DOHH2 (cell line): ENCODE data around the gene SLC9A9.

Source experiments
- H3F3A ChIP-seq: fragments of 200-600 bp; sonication (generic), shearing (Covaris generic); 2 replicates; pipeline ENCODE4 v1.6.0; 2016; ENCODE audit warnings: antibody characterized with exemption, mild to moderate bottlenecking; ENCODE audit not compliant: control insufficient read depth, insufficient read depth
- H3K27ac ChIP-seq: fragments of 200-600 bp; sonication (generic); 2 replicates; pipeline ENCODE4 v1.5.1; 2014; ENCODE audit warnings: low read depth, mild to moderate bottlenecking, low read length, moderate library complexity
- H3K27me3 ChIP-seq: fragments of 200-600 bp; sonication (generic); 2 replicates; pipeline ENCODE4 v1.6.1; 2014; ENCODE audit warnings: mild to moderate bottlenecking, low read length, mixed read lengths; ENCODE audit not compliant: control insufficient read depth
- H3K36me3 ChIP-seq: fragments of 200-600 bp; sonication (generic); 2 replicates; pipeline ENCODE4 v1.6.1; 2014; ENCODE audit warnings: mild to moderate bottlenecking, low read length, moderate library complexity, mixed read lengths; ENCODE audit not compliant: control insufficient read depth
- H3K4me1 ChIP-seq: fragments of 200-600 bp; sonication (generic); 2 replicates; pipeline ENCODE4 v1.6.1; 2014; ENCODE audit warnings: mild to moderate bottlenecking, low read length, mixed read lengths; ENCODE audit not compliant: control insufficient read depth
- H3K4me2 ChIP-seq: fragments of 200-600 bp; sonication (generic); 2 replicates; pipeline ENCODE4 v1.6.0; 2014; ENCODE audit warnings: mild to moderate bottlenecking, low read length, moderate library complexity
- H3K4me3 ChIP-seq: fragments of 200-600 bp; sonication (generic); 2 replicates; pipeline ENCODE4 v1.5.1; 2014; ENCODE audit warnings: mild to moderate bottlenecking, low read length, mixed read lengths
- H3K79me2 ChIP-seq: fragments of 200-600 bp; sonication (generic); 2 replicates; pipeline ENCODE4 v1.6.1; 2014; ENCODE audit warnings: mild to moderate bottlenecking, low read length, mixed read lengths; ENCODE audit not compliant: control insufficient read depth
- H3K9me2 ChIP-seq: fragments of 200-600 bp; sonication (generic); replicated peaks from 2 replicates; pipeline ENCODE4 v1.6.1; 2014; ENCODE audit warnings: mild to moderate bottlenecking, low read length, mixed read lengths; ENCODE audit not compliant: control insufficient read depth
- H3K9me3 ChIP-seq: fragments of 200-600 bp; sonication (generic); 2 replicates; pipeline ENCODE4 v1.6.1; 2014; ENCODE audit warnings: antibody characterized with exemption, low read length, mixed read lengths; ENCODE audit not compliant: control insufficient read depth, insufficient read depth
- H4K20me1 ChIP-seq: fragments of 200-600 bp; sonication (generic); 2 replicates; pipeline ENCODE4 v1.6.0; 2014; ENCODE audit warnings: low read depth, mild to moderate bottlenecking, antibody characterized with exemption, low read length, moderate library complexity; ENCODE audit not compliant: control insufficient read depth, insufficient read depth
- EZH2phosphoT487 ChIP-seq: fragments of 200-600 bp; sonication (generic); IDR thresholded peaks from 2 replicates; pipeline ENCODE4 v1.6.1; 2017; ENCODE audit warnings: borderline replicate concordance, mild to moderate bottlenecking, antibody characterized with exemption, low read length, moderate library complexity, mixed read lengths
- TF ChIP-seq, protein P1 (sequence below): fragments of 200-600 bp; sonication (generic); IDR thresholded peaks from one replicate; pipeline ENCODE4 v1.5.1; 2014; ENCODE audit warnings: antibody characterized with exemption, mild to moderate bottlenecking, low read depth, low read length; ENCODE audit not compliant: poor library complexity, severe bottlenecking

SLC9A9 gene

DNA sequence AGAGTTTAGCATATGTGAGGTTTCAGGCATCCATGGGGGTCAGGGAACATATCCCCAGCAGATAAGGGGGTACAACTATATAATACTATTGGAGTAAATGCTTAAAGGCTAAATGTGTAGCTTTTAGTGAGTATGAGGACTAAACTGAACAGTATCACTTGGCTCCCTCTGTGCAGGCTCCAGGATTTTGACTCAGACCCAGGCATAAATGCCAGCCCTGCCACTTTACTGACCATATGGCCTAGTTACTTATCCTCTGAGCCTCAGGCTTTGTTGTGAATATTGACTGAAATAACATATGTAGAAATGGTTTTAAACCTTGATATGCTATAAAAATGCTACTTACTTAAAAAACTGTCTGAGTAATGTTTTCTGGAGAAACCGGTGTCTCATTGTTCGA, 577.1 kb downstream of the SLC9A9 start:
- no peak overlapping the region for H3K27ac ChIP-seq
- H3K36me3 ChIP-seq, result no peaks in the 10 kb centered on the region
- H3F3A ChIP-seq, result no peaks in the 10 kb centered on the region
- H3K9me2 ChIP-seq, result no peaks in the 10 kb centered on the region
- no peaks in the 10 kb centered on the region for H3K27me3 ChIP-seq
- H4K20me1 ChIP-seq, result no peaks in the 10 kb centered on the region
- H3K4me3 ChIP-seq, result no peak overlapping the region
- TF ChIP-seq, protein P1, sequence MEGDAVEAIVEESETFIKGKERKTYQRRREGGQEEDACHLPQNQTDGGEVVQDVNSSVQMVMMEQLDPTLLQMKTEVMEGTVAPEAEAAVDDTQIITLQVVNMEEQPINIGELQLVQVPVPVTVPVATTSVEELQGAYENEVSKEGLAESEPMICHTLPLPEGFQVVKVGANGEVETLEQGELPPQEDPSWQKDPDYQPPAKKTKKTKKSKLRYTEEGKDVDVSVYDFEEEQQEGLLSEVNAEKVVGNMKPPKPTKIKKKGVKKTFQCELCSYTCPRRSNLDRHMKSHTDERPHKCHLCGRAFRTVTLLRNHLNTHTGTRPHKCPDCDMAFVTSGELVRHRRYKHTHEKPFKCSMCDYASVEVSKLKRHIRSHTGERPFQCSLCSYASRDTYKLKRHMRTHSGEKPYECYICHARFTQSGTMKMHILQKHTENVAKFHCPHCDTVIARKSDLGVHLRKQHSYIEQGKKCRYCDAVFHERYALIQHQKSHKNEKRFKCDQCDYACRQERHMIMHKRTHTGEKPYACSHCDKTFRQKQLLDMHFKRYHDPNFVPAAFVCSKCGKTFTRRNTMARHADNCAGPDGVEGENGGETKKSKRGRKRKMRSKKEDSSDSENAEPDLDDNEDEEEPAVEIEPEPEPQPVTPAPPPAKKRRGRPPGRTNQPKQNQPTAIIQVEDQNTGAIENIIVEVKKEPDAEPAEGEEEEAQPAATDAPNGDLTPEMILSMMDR, result no peak
- TF ChIP-seq EZH2phosphoT487, result no peak
- 0 out of 2 replicates have a peak, but pooled peaks cover 3% of the 10 kb centered on the region for H3K4me1 ChIP-seq
- no peaks in the 10 kb centered on the region for H3K79me2 ChIP-seq
- H3K4me2 ChIP-seq, result no peak overlapping the region
- no peaks in the 10 kb centered on the region for H3K9me3 ChIP-seq

DNA sequence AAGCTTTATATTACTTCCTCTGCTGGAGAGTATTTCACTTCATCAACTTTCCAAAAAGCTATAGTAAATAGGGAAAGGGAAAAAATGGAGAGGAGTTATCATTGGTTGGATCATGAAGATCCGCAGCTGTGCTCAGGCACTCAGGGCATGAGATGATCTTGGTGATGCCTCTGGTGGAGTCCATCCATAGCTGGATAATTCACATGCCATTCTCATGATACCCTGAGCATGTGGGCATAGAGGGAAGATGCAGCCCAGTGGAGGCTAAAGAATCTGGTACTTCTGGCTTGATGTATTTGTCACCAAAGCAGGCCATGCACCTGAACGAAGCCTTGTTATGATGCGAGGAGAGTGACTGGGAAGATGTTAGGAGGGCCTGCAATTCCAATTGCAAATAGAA, 578.5 kb downstream of the SLC9A9 start:
- Histone ChIP-seq H4K20me1 (no peaks in the 10 kb centered on the region), H3K79me2 (no peaks in the 10 kb centered on the region)
- no peak for TF ChIP-seq EZH2phosphoT487

DNA sequence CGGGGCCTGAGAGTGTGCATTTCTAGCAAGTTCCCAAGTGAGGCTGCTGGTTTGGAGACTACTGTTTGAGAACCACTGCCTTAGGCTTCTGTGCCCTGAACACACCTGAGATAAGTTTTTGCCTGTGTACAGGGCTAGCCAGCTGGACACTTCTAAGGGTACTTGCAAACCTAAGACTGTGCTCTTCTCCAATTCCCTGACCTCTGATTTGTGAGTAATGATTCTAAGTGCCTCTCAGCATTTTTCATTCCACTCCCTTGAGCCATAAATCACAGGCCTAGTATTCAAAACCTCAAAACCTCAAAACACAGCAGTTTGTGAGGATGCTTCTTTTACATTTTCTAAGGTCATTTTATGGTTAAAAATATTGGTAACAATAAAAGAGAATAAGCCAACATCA, 580.3 kb downstream of the SLC9A9 start:
- Histone ChIP-seq H3K27ac (no peak overlapping the region), H4K20me1 (no peaks in the 10 kb centered on the region), H3K27me3 (no peaks in the 10 kb centered on the region), H3K9me2 (no peaks in the 10 kb centered on the region), H3K36me3 (no peaks in the 10 kb centered on the region), H3K9me3 (no peaks in the 10 kb centered on the region), H3K4me1 (peaks cover 10% of the 10 kb centered on the region), H3K4me2 (no peak overlapping the region), H3K79me2 (no peaks in the 10 kb centered on the region), H3K4me3 (no peak overlapping the region), H3F3A (no peaks in the 10 kb centered on the region)
- TF ChIP-seq EZH2phosphoT487, result no peak
- TF ChIP-seq, protein P1, result no peak

More for the DNA sequence above, 578.5 kb downstream of the SLC9A9 start:
- Histone ChIP-seq H3K27ac (no peak overlapping the region), H3K4me2 (no peak overlapping the region), H3K4me3 (no peak overlapping the region), H3K36me3 (no peaks in the 10 kb centered on the region), H3K9me2 (no peaks in the 10 kb centered on the region), H3F3A (no peaks in the 10 kb centered on the region), H3K27me3 (no peaks in the 10 kb centered on the region), H3K9me3 (no peaks in the 10 kb centered on the region), H3K4me1 (0 out of 2 replicates have a peak, but pooled peaks cover 3% of the 10 kb centered on the region)

DNA sequence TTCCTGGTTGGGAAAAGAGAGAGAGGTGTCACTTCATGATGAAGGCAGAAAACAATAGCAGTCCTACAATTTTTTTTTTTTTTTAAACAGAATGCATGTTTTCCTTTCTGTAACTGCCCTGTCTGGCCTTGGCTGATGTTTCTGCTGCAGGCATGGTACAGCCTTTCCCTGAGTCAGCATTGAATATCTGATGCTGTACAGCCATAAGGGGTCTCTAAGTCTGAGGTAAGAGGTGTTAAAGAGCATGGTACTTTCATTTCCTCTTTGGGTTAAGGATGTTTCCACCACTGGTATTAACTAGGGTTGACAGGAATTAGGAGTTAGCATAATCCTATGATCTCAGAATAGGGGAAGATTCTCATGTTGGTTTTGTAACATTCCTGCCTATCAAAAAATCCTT, 581.3 kb downstream of the SLC9A9 start:
- H3K4me1 ChIP-seq, result peaks cover 10% of the 10 kb centered on the region
- no peaks in the 10 kb centered on the region for H3F3A ChIP-seq
- no peak overlapping the region for H3K4me3 ChIP-seq
- no peaks in the 10 kb centered on the region for H3K36me3 ChIP-seq
- no peak overlapping the region for H3K27ac ChIP-seq
- H3K79me2 ChIP-seq, result no peaks in the 10 kb centered on the region
- no peak for TF ChIP-seq EZH2phosphoT487
- no peaks in the 10 kb centered on the region for H3K9me2 ChIP-seq
- H3K4me2 ChIP-seq, result no peak overlapping the region
- no peaks in the 10 kb centered on the region for H4K20me1 ChIP-seq
- no peaks in the 10 kb centered on the region for H3K9me3 ChIP-seq
- no peaks in the 10 kb centered on the region for H3K27me3 ChIP-seq
